Mesenchymal stem cell (in vitro differentiated cells and primary cell): Measurements from ENCODE around the gene KCNN3.

Experiments used
- DNase-seq: peaks from one replicate; pipeline ENCODE4 v3.0.0-alpha.2; 2013
- H2AFZ ChIP-seq: one replicate; pipeline ENCODE4 v1.6.1; 2013; ENCODE audit warnings: low read depth, mild to moderate bottlenecking, control low read depth, inconsistent platforms, low read length, moderate library complexity
- H2AK5ac ChIP-seq: 2 replicates; pipeline ENCODE4 v1.6.1; 2013; ENCODE audit warnings: low read length, moderate library complexity, mild to moderate bottlenecking, inconsistent platforms; ENCODE audit not compliant: severe bottlenecking
- H2BK120ac ChIP-seq: one replicate; pipeline ENCODE4 v1.6.1; 2013; ENCODE audit warnings: low read depth, mild to moderate bottlenecking, inconsistent platforms, low read length, moderate library complexity
- H2BK12ac ChIP-seq, 2 experiments: one replicate each; pipeline ENCODE4 v1.6.1; 2013; ENCODE audit warnings: inconsistent platforms in 2 of 2, low read length in 2 of 2, mild to moderate bottlenecking in 2 of 2, moderate library complexity in 2 of 2, control low read depth in 1 of 2
- H2BK15ac ChIP-seq: one replicate; pipeline ENCODE4 v1.6.1; 2013; ENCODE audit warnings: mild to moderate bottlenecking, low read depth, inconsistent platforms; ENCODE audit not compliant: poor library complexity, severe bottlenecking
- H2BK5ac ChIP-seq: 2 replicates; pipeline ENCODE4 v1.6.1; 2013; ENCODE audit warnings: low read depth, mild to moderate bottlenecking, low read length, control low read depth, inconsistent platforms; ENCODE audit not compliant: poor library complexity, severe bottlenecking
- H3K14ac ChIP-seq, 2 experiments: one replicate each; pipeline ENCODE4 v1.6.1; 2013; ENCODE audit warnings: inconsistent platforms in 2 of 2, low read length in 2 of 2, control low read depth in 1 of 2, mild to moderate bottlenecking in 1 of 2, moderate library complexity in 1 of 2
- H3K18ac ChIP-seq, 2 experiments: one replicate each; pipeline ENCODE4 v1.6.1; 2013; ENCODE audit warnings: inconsistent platforms in 2 of 2, low read length in 2 of 2, control low read depth in 1 of 2, low read depth in 1 of 2, mild to moderate bottlenecking in 1 of 2
- H3K23ac ChIP-seq, 2 experiments: one replicate each; pipeline ENCODE4 v1.6.1; 2013; ENCODE audit warnings: inconsistent platforms in 2 of 2, low read length in 2 of 2, mild to moderate bottlenecking in 2 of 2, moderate library complexity in 2 of 2, control low read depth in 1 of 2
- H3K27ac ChIP-seq: 2 replicates; pipeline ENCODE4 v1.5.1; 2013; ENCODE audit warnings: mild to moderate bottlenecking, moderate library complexity, low read length, control low read depth, inconsistent platforms; ENCODE audit not compliant: poor library complexity, severe bottlenecking
- H3K27me3 ChIP-seq, 2 experiments: 2 replicates each; pipeline versions ENCODE4 v1.6.1 to v1.7.0; 2013; ENCODE audit warnings: low read length in 2 of 2, mild to moderate bottlenecking in 2 of 2, moderate library complexity in 2 of 2, control low read depth in 1 of 2, inconsistent platforms in 1 of 2; ENCODE audit not compliant: control insufficient read depth in 1 of 2, insufficient read depth in 1 of 2
- H3K36me3 ChIP-seq, 2 experiments: 2 replicates each; pipeline versions ENCODE4 v1.6.1 to v1.7.0; 2013; ENCODE audit warnings: low read length in 2 of 2, control low read depth in 1 of 2, inconsistent platforms in 1 of 2, low read depth in 1 of 2, mild to moderate bottlenecking in 1 of 2; ENCODE audit not compliant: insufficient read depth in 2 of 2, control insufficient read depth in 1 of 2
- H3K4ac ChIP-seq, 2 experiments: one replicate each; pipeline ENCODE4 v1.6.1; 2013; ENCODE audit warnings: inconsistent platforms in 2 of 2, low read length in 2 of 2, mild to moderate bottlenecking in 2 of 2, moderate library complexity in 2 of 2, control low read depth in 1 of 2, low read depth in 1 of 2
- H3K4me1 ChIP-seq: 2 replicates; pipeline ENCODE4 v1.6.1; 2013; ENCODE audit warnings: low read depth, low read length, control low read depth; ENCODE audit not compliant: control insufficient read depth, insufficient read depth
- H3K4me2 ChIP-seq: 2 replicates; pipeline ENCODE4 v1.6.1; 2013; ENCODE audit warnings: low read length, mild to moderate bottlenecking, inconsistent platforms; ENCODE audit not compliant: poor library complexity, severe bottlenecking
- H3K4me3 ChIP-seq, 2 experiments: 2 replicates each; pipeline versions ENCODE4 v1.5.1 to v1.7.0; 2013; ENCODE audit warnings: low read length in 2 of 2, mild to moderate bottlenecking in 2 of 2, control low read depth in 1 of 2, low read depth in 1 of 2; ENCODE audit not compliant: insufficient read depth in 1 of 2
- H3K79me1 ChIP-seq: replicated peaks from 2 replicates; pipeline ENCODE4 v1.6.1; 2013; ENCODE audit warnings: mild to moderate bottlenecking, control low read depth, low read length, inconsistent platforms; ENCODE audit not compliant: poor library complexity, severe bottlenecking
- H3K9ac ChIP-seq: 2 replicates; pipeline ENCODE4 v1.7.0; 2013; ENCODE audit warnings: mild to moderate bottlenecking, low read length, moderate library complexity
- H3K9me3 ChIP-seq: 2 replicates; pipeline ENCODE4 v1.7.0; 2013; ENCODE audit warnings: mild to moderate bottlenecking, low read length; ENCODE audit not compliant: control insufficient read depth
- H4K8ac ChIP-seq: one replicate; pipeline ENCODE4 v1.6.1; 2013; ENCODE audit warnings: inconsistent platforms, mild to moderate bottlenecking, low read length, moderate library complexity
- H4K91ac ChIP-seq: one replicate; pipeline ENCODE4 v1.6.1; 2013; ENCODE audit warnings: mild to moderate bottlenecking, low read length, inconsistent platforms
- WGBS: methylation state at CpG from one replicate; pipeline ENCODE4 v1.1.7; 2013; ENCODE audit warnings: mixed read lengths; 5-methylcytosine and 5-hydroxymethylcytosine counted together

Gene KCNN3

DNA sequence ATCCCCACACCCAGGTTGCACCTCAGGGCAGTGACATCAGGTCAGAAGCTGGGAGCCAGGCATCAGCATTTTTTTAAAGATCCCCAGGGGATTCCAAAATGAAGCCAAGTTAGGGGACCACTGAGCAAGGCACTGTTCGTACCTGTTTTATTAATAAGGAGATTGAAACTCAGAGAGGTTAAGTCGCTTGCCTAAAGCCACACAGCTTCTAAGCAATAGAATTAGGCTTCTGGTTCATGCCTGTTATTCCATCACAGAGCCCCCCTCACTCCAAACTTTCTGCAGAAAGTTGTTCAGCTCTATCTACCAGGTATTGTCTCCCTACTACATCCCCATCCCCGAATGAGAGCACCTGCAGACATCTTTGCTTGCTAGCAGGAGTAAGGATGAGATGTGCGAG, 28.7 kb downstream of the KCNN3 start:
- no peaks in the 10 kb centered on the region for H3K36me3 ChIP-seq
- H2AK5ac ChIP-seq = no peak overlapping the region
- H2BK120ac ChIP-seq = peak overlapping the region; percentile 96
- H3K4ac ChIP-seq = peak overlapping the region in 1 of 2 experiments; percentile 72
- no peak for DNase-seq
- H3K79me1 ChIP-seq = no peaks in the 10 kb centered on the region
- peak overlapping the region in 1 of 2 experiments; percentile 85 for H3K14ac ChIP-seq
- peak overlapping the region; percentile 97 for H4K8ac ChIP-seq
- peak overlapping the region; percentile 91 to 95 for H3K18ac ChIP-seq
- peaks cover 3% of the 10 kb centered on the region for H3K4me1 ChIP-seq
- H2BK15ac ChIP-seq = no peak overlapping the region
- H2BK5ac ChIP-seq = no peak overlapping the region
- peak overlapping the region; percentile 81 to 83 for H2BK12ac ChIP-seq
- peaks cover 33 to 69% of the 10 kb centered on the region in 2 experiments for H3K27me3 ChIP-seq
- H3K9me3 ChIP-seq = no peaks in the 10 kb centered on the region
- no peak overlapping the region for H3K27ac ChIP-seq
- no peak overlapping the region for H3K23ac ChIP-seq
- H3K9ac ChIP-seq = no peak overlapping the region
- WGBS = 98% methylated on average over 4 of the region's 4 CpGs
- H3K4me2 ChIP-seq = no peak overlapping the region
- peak overlapping the region; percentile 74 for H4K91ac ChIP-seq
- H2AFZ ChIP-seq = no peak overlapping the region
- H3K4me3 ChIP-seq = no peak overlapping the region

DNA sequence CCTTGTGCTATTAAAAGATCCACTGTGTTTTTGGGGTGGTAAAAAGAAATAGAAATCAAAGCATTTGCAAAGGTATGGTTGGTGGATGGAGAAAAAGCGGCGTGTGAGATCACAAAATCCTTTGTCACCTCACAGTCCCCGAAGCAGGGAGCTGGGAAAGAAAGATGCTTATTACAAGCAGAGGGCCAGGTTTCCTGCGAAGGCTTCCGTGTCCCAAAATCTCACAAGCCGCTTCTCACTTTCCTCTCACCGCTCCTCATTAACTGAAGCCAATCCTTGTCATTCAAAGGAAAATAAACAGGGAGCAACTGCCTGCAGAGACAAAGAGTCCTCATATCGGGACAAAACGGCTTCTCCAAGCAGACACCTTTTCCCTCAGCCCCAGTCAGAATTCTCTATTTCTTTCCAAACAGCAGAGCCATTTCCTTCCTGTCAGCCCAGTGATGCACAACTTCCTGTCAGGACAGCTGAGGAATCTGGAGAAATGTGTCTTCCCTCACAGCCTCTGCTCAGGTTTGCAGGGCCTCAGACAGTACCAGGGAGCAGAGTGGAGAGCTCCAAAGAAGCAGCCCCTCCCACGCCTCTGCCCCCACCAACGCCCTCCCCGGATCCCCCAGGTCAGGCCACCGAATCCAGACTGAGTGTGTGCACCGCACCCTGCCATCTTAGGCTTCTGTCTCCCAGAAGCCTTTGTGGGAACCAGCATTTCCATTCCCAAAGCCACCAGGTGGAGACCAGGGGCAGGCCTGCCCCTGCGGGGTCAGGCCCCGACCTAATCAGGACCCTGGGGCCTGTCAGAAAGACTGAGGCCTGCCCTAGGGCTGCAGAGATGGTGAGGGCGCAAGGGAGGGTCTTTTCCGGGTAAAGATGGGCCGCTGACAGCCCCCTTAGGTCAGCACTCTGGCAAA, 29.6 kb downstream of the KCNN3 start:
- DNase-seq = peak; percentile 66
- Histone ChIP-seq H2BK15ac (peak overlapping the region; percentile 92), H3K9me3 (no peaks in the 10 kb centered on the region), H3K4me2 (no peak overlapping the region), H2BK12ac (peak overlapping the region; percentile 81 to 83), H3K18ac (peak overlapping the region; percentile 91 to 95), H3K9ac (no peak overlapping the region), H3K27me3 (peaks cover 35 to 69% of the 10 kb centered on the region in 2 experiments), H2BK5ac (no peak overlapping the region), H3K36me3 (no peaks in the 10 kb centered on the region), H3K79me1 (no peaks in the 10 kb centered on the region), H3K14ac (no peak overlapping the region), H3K4ac (peak overlapping the region; percentile 87 to 88), H3K27ac (no peak overlapping the region), H2BK120ac (peak overlapping the region; percentile 96), H3K4me1 (peaks cover 3% of the 10 kb centered on the region), H4K8ac (peak overlapping the region; percentile 97), H3K23ac (no peak overlapping the region), H3K4me3 (no peak overlapping the region), H2AFZ (peak overlapping the region; percentile 3), H2AK5ac (no peak overlapping the region), H4K91ac (peak overlapping the region; percentile 96)
- WGBS = 23% methylated on average over 16 of the region's 19 CpGs

GRCh38 chr1:154839691-154840090, 30.4 kb downstream of the KCNN3 start:
- Histone ChIP-seq H3K36me3 (no peaks in the 10 kb centered on the region), H2BK12ac (peak overlapping the region; percentile 19 to 44), H3K27me3 (peaks cover 36 to 71% of the 10 kb centered on the region in 2 experiments), H2BK5ac (no peak overlapping the region), H3K4ac (peak overlapping the region; percentile 2 to 86), H4K91ac (peak overlapping the region; percentile 91), H2AK5ac (no peak overlapping the region), H3K4me3 (no peak overlapping the region), H3K4me1 (peaks cover 3% of the 10 kb centered on the region), H3K27ac (no peak overlapping the region), H2BK15ac (peak overlapping the region; percentile 86), H2AFZ (no peak overlapping the region), H3K23ac (no peak overlapping the region), H3K9me3 (no peaks in the 10 kb centered on the region), H3K4me2 (no peak overlapping the region), H2BK120ac (peak overlapping the region; percentile 77), H3K18ac (peak overlapping the region; percentile 31 to 89), H3K79me1 (no peaks in the 10 kb centered on the region), H3K9ac (no peak overlapping the region), H3K14ac (no peak overlapping the region), H4K8ac (peak overlapping the region; percentile 94)
- peak; percentile 22 for DNase-seq
- whole genome bisulfite sequencing = 53% methylated on average over 3 of the region's 3 CpGs

- Histone ChIP-seq H2BK12ac (peak overlapping the region; percentile 91 to 95), H2BK15ac (no peak overlapping the region), H3K4me1 (peaks cover 3% of the 10 kb centered on the region), H3K9ac (no peak overlapping the region), H4K91ac (peak overlapping the region; percentile 91), H3K23ac (no peak overlapping the region), H2BK120ac (peak overlapping the region; percentile 77), H3K4ac (peak overlapping the region in 1 of 2 experiments; percentile 42), H4K8ac (peak overlapping the region; percentile 64), H3K9me3 (no peaks in the 10 kb centered on the region), H3K79me1 (no peaks in the 10 kb centered on the region), H2BK5ac (no peak overlapping the region), H3K14ac (no peak overlapping the region), H3K18ac (peak overlapping the region in 1 of 2 experiments; percentile 89), H2AK5ac (no peak overlapping the region), H3K4me3 (no peak overlapping the region), H3K27ac (no peak overlapping the region), H3K4me2 (no peak overlapping the region), H2AFZ (no peak overlapping the region), H3K27me3 (peaks cover 43 to 73% of the 10 kb centered on the region in 2 experiments), H3K36me3 (no peaks in the 10 kb centered on the region)
- no peak for DNase-seq
- WGBS = 84% methylated on average over 9 of the region's 9 CpGs
These were observed 31.1 kb downstream of the KCNN3 start for GRCh38 chr1:154838988-154839387.
